HG03460 (cell line): Measurements from ENCODE around the gene TTYH3.
A peak's percentile ranks its signal among the peaks of the same experiment; 100 is the strongest.
"Not testable (repeated sequence)": the region's sequence is repeated elsewhere in the genome, so short reads cannot be mapped to it uniquely, and the experiment has no call there.

ENCODE experiments used
- ATAC-seq: cut with Tn5 transposase; IDR thresholded peaks from one replicate; pipeline ENCODE4 v1.9.1; 2021; ENCODE audit not compliant: unreplicated experiment

TTYH3 gene

GRCh38 chr7:2602406-2603043 lies 29.3 kb upstream of the TTYH3 start:
- ATAC-seq, result no peak

DNA sequence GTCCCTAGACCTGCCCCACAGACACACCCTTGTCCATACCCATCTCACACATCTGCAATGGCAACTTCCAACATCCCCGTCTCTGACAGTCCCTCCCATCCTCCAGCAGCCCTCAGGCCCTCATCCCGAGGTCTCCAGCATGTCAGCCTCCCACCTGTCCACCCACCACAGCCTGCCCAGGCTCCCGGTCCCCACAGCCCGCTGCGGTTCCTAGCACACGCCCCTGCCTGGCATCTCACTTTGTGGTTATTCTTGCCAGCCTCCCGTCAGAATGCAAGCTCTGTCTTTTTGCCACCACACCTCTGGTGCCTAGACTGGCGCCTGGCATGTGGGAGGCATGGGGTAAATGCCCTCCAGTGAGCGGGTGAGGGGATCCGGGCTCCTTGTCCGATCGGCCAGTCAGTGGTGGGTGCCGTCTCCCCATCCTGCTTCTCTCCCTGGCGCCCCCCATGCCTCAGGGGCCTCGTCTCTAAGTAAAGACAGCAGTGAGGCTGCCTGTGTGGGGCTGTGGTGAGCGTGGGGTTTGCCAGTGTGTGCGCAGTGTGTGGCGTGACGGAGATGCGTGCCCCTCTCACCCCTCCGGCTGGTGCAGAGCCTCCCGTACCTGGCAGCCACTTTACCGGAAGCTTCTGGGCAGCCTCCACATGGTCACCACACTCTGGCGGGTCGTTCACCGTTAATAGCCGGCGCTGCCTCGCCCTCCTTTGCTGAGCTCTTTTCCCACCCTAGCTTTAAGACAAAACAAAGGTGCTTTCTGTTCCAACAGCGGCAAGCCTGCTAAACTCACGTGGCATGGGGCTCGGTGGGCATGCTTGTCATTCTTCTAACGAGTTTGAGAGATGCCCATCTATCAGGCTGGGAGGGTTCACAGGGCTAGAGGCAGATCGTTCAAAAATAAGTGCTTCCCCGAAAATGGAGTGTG lies 28.5 kb upstream of the TTYH3 start:
- no peak for ATAC-seq

- no peak for ATAC-seq
These were observed 27.1 kb upstream of the TTYH3 start for GRCh38 chr7:2604608-2605174.

DNA sequence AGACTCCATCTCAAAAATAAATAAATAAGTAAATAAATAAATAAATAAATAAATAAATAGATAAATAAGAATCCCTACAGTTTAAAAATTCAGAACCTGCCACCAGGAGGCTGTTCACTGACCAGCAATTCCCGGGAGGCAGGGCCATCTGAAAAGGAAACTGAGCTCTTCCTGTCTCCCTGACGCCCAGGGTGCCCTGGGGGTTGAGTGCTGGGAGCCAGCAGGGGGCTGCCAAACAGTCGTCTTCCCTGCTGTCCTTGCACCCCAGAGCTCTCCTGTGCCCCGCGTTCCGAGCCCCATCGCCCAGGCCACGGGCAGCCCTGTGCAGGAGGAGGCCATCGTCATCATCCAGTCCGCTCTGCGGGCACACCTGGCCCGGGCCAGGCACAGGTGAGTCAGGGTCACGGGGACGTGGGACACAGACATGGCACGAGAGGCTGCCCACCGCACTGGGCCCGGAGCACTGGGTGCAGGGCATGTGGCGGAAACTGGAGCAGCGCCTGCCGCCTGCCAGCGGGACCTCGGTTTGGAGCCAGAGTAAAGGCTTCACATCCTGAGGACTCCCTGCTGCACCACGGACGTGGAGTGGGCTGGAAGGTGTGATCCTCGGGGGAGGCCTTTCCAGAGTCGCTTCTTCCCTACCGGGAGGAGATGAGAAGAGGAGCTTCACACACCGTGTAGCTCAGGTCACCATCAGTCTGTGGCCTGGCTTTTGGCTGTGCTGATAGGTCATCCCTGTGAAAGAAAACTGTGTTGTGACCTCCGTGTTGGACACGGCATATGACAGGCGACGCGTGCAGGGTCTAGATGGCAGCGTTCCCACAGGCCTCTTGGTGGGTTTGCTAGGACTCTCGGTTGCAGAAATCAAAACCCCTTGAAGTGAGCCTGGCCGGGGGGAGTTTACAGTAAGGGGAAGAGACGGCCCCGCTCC lies 25.9 kb upstream of the TTYH3 start:
- no peak for ATAC-seq

DNA sequence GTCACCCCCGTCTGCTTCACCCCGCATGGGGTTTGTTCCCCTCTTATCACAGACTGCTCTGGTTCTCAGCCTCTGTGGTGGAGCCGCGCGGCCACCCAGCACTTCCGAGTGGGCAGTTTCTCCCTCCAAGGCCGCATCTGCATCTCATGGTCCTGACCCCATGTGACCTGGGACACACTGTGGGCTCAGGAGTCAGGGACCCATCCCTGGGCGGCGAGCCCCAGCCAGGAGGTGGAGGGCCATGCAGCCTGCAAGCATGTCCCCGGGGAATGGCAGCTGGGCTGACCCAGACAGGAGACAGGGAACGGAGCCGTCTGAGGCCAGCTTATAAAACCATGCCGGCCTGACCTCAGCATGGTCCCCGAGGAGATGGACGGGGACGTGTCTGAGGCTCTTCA lies 25.2 kb upstream of the TTYH3 start:
- no peak for ATAC-seq

GRCh38 chr7:2607122-2607922 lies 24.5 kb upstream of the TTYH3 start:
- ATAC-seq, result no peak

DNA sequence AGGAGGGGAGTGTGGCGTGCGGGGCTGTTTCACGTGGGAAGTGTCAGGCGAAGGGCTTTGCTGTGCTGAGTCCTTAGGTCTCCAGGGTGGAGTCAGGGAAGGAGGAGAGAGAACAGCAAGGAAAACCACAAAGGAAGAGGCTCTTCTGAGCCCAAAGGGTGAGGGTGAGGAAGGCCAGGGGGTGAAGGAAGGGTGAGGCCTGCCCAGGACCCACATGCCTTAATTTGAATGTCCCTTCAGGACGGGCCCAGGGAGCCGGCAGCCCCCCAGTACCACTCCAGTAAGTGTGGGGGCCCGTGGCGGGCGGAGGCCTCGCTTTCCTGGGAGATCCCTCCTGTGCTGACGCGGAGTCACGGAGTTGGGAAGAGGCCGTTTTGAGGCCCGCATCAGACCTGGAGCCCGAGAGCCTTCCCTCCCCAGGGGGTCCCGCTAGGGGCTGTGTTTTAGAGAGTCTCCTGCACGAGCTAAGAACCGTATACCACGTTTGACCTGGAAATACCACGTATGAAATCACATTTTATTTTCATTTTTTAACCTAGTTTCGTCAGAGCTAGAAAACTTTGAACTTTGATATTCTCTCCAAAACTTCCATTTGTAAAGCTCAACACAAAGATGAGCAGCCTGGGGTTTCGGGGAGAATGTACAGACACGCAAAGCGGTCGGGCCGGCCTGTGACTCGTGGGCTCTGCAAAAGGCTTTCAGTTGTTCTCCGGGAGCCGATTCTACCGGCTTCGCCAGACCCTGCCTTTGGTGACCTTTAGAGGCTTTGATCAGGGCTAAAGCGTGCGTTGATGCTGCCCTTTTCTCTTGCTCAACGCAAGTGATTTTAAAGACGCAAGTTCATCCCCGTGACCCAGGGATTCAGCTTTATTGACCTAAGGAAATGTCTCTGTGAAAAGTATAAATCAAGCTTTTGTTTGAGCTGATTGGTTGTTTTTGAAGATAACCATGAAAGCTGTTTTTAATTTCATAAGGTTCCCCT lies 23.6 kb upstream of the TTYH3 start:
- no peak for ATAC-seq

- ATAC-seq, result peak; percentile 80
These were observed 22.8 kb upstream of the TTYH3 start for GRCh38 chr7:2608921-2609411.

DNA sequence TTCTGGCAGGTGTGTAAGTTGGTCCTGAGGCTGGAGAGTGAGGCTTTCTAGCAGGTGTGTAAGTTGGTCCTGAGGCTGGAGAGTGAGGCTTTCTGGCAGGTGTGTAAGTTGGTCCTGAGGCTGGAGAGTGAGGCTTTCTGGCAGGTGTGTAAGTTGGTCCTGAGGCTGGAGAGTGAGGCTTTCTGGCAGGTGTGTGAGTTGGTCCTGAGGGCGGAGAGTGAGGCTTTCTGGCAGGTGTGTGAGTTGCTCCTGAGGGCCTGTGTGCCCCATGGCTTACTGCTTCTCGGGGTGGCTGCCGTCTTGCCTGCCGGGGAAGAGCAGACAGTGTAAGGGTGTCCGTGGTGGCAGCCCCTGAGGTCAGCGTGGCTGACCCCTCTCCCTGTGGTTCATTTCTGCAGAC lies 22.1 kb upstream of the TTYH3 start:
- not testable (repeated sequence) for ATAC-seq

DNA sequence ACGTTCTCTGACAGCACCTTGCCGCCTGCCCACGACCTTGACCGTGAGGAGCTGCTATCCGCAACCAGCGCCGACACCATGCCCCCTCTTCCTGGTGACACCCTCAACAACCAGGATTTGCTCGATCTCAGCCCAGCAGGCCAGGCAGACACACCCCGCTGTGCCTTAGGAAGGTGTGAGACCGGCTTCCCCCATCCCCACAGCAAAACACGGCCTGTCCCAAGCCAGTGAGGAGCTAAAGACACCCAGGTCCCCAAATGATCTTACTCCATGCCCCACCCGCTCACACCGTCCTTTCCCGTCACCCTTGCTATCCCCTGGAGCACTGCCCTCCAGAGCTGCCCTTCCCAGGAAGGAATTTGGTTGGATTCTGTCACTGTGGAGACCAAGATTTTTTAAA lies 21.3 kb upstream of the TTYH3 start:
- ATAC-seq, result no peak

GRCh38 chr7:2610898-2611297 lies 20.9 kb upstream of the TTYH3 start:
- no peak for ATAC-seq

- no peak for ATAC-seq
These were observed 20.4 kb upstream of the TTYH3 start for GRCh38 chr7:2611401-2611800.

DNA sequence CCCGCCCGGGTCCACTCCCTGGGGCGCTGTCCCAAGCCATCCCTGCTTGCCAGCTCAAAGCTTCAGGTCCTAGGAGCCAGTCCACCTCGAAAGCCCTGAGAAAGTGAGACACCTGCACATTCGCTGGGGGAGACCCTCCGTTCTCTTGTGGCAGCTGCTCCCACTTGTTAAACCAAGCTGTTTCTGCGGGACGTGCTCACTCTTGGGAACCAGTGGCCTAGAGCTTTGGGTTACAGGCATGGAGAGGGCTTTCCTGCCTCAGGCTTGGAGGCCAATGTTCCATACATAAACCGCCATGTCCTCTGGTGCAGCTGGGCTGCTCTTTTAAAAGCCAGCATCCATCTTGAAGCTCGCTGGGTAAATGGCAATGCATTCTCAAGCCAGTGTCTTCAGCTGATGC lies 19.9 kb upstream of the TTYH3 start:
- no peak for ATAC-seq

DNA sequence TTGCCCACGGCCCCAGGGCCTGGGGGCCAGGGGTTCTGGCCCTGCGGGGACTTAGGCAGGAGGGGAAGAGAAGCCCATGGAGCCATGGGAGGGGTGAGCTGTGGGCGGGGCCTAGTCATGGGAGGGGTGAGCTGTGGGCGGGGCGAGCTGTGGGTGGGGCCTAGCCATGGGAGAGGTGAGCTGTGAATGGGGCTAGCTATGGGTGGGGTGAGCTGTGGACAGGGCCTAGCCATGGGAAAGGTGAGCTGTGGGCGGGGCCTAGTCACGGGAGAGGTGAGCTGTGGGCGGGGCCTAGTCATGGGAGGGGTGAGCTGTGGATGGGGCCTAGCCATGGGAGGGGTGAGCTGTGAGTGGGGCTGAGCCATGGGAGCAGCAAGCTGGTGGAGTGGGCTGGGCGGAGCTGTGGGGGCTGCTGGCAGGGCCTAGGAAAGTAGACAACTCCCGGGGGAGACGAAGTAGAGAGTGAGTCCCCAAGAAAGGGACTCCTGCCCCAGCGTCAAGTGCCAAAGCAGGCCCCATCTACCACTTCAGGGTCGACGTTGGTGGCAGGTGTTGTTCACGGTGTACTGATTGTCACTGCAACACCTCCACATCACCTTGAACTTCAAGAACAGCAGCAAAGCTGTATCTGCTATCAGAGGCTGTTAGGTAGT lies 19.2 kb upstream of the TTYH3 start:
- ATAC-seq, result no peak

GRCh38 chr7:2613098-2613930 lies 18.5 kb upstream of the TTYH3 start:
- ATAC-seq, result no peak

DNA sequence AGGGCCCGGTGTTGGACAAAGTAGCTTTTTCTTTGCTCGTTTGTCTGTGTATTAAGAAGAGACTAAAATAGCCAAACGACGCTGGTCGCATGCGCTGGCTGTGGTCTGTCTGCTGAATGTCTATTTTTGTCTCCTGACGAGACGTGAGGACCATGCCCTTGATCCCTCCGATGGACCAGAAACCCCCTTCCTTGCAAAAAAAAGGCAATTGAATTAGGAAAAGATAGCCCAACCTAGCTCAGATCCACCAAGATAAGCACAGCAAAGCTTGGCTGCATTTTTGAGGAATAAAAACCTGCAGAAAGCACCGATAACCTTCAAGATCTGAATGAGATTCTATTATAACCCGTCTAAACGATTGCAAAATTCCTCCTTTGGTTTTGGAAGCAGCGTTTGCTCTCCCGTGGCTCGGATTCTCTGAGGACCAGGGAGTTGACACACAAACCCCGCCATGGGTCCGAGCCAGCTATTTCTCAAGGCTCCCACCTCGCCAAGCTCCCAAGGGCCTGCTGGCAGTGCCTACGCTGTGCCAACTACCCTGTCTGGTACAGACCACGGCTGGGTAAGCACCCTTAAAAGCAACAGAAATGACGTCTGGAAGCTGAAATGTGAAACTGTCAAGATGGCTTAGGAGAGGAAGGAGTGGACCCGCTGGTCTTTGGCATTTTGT lies 17.7 kb upstream of the TTYH3 start:
- ATAC-seq, result no peak
